Stimulated activated naive CD8-positive, alpha-beta T cell treated with anti-CD3 and anti-CD28 coated beads, Interleukin-15, amount 100 ng/mL, for 72 hours (primary cell): ENCODE results near the gene EDRF1.

Experiments used
- ATAC-seq: fragments of 150-1000 bp; cut with Tn5 transposase; 2 replicates; pipeline ENCODE4 v1.10.0; 2021; ENCODE audit warnings: mild to moderate bottlenecking, moderate library complexity
- DNase-seq, 2 donors: peaks; one replicate each; pipeline ENCODE4 v3.0.0; 2021 to 2022
- H3K27ac Mint-ChIP-seq, 2 donors: one replicate each; pipeline ENCODE4 v1.8.0; 2022; ENCODE audit warnings: mild to moderate bottlenecking in 2 of 2, mixed read lengths in 2 of 2, moderate library complexity in 2 of 2
- H3K27me3 Mint-ChIP-seq: one replicate; pipeline ENCODE4 v1.8.0; 2022; ENCODE audit warnings: mixed read lengths
- H3K4me1 Mint-ChIP-seq: one replicate; pipeline ENCODE4 v1.8.0; 2022; ENCODE audit warnings: mild to moderate bottlenecking, mixed read lengths
- H3K4me3 Mint-ChIP-seq, 2 donors: one replicate each; pipeline ENCODE4 v1.8.0; 2022; ENCODE audit warnings: mild to moderate bottlenecking in 2 of 2, mixed read lengths in 2 of 2, moderate library complexity in 1 of 2
- H3K9me3 Mint-ChIP-seq, 2 donors: one replicate each; pipeline ENCODE4 v1.8.0; 2022; ENCODE audit warnings: mixed read lengths in 2 of 2

The EDRF1 gene

DNA sequence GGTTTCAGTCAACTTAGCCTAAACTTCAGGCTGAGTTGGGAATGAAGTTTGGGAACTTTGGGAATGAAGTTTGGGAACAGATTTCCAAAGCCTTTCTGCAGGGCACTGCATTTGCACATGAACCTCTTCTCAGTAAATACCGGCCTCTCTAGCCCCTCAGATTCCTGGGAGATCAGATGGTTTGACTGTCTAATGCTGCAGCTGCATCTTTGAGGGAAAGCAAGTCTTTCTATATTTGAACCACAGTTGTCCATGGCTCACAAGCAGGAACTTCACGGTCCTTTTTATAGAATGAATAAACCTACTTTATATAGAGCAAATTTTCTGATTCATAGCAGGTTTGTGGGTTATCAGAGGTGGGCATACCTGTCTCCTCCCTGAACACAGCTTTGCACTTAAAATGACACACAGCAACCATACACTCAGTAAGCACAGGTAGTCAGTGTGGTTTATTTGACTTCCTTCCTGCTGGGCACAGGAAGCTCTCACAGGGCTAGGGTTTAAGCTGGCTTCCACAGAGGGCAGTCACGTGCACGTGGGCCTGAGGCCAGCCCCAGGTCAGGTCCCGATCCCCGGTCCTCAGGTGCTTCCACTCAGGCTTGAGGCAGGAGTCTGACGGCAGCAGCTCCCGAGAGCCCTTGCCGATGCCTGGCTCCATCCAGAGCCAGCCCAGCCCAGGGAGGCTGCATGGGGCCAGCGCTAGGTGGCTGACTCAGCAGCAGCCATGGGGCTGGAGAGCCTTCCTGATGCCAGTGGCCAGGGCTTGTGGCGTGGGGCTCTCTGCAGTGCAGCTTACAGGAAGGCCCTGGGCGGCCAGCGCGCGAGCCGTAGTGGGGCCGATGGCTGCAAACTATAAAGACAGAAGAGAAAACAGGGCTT is 68.9 kb downstream of the EDRF1 start:
- peaks cover 30% of the 10 kb centered on the region for H3K4me1 Mint-ChIP-seq
- H3K4me3 Mint-ChIP-seq: peak overlapping the region in 1 of 2 donors; percentile 32
- H3K27me3 Mint-ChIP-seq: no peaks in the 10 kb centered on the region
- H3K27ac Mint-ChIP-seq: peak overlapping the region; percentile 54 to 88
- no peaks in the 10 kb centered on the region for H3K9me3 Mint-ChIP-seq
- ATAC-seq (peak; percentile 82), DNase-seq (no peak)

DNA sequence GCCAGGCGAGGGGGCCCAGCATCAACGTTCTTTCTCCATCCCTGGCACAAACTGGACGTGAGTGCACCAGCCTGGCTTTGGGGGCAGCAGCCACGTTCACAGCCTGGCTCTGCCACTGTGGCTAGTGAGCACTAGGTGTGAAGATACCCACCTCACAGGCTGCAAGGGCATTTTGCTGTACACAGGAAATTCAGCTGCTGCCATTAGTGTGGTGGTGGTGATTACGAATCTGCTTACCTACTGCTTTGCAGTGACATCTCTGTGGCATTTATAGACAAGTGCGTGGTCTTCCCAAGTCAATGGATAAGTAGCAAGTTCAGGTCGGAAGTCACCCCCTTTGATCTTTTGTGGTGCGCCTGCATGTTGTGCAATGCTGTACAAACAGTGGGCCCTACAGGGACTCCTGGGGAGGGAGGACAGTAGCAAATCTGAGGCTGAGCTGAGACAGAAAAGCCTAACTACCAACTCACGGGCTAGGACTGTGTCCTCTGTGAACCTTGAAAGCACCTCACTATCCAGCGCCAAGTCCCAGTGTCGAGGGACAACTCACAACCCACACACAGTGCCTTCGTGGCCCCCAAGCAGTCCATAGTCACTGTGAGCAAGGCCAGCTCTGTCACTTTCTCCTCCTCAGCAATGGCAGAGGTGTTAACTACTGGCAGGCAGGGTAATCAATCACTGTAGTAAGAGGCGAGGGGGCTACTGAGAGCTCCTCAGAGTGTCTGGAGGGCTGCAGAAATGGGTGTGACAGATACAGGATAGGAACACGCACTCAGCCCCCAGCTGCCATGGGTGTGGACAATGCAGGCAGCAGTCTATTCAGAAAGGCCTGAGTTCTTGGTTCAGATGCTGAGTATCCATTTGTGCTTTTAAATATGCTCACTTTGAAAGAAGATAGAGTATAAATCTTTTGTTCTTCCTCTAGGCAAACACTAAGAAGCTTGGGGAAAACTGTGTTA is 73.1 kb downstream of the EDRF1 start:
- Mint-ChIP-seq H3K4me3 (no peak overlapping the region), H3K27me3 (no peaks in the 10 kb centered on the region), H3K27ac (no peak overlapping the region), H3K4me1 (peaks cover 17% of the 10 kb centered on the region), H3K9me3 (no peaks in the 10 kb centered on the region)
- no peak for ATAC-seq
- no peak for DNase-seq

DNA sequence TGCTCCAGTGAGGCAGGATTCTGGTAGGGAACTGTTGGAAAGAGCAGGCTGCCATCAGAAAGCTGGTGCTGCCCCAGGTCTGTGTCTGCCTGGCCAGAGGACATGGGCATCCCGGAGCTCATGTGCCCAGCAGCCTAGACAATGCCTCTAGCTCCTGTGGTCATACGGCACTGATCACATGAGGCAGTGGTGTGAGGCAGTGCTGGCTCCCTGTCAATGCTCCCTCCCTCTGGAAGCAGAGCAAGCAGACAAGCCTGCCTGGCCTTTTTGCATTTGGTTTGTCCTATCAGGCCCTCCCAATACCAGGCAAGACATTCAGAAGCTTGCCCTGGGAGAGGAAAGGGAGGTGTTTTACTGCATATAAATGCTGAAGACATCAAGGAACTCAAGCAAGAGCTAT is 75.6 kb downstream of the EDRF1 start:
- no peak overlapping the region for H3K27ac Mint-ChIP-seq
- no peak for ATAC-seq

DNA sequence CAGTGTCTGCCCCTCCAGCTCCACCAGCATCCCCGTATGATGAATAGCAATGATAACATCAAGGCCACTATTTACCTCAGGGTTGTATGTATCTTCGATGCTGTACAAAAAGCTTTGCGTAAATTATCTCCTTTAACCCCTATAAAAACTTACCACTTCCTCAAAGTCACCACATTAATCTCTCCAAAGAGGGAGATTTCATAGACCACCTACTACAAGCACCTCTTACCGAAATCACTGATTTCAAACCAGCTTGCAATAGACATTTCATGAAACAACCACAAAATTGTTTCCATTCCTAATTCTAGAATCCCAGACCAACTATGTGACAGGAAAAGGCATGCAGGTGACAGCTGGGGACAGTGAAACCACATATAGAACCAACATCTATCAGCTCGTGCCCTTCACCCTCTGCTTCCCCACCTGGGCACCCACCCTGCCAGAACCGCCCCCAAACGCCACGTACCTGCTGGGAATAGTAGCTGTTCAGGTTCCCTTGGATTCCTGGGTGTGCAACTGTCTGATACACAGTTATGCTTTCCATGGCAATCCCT is 76.2 kb downstream of the EDRF1 start:
- DNase-seq: no peak
- ATAC-seq: no peak
- H3K27ac Mint-ChIP-seq: peak overlapping the region in 1 of 2 donors; percentile 65
- H3K9me3 Mint-ChIP-seq: no peaks in the 10 kb centered on the region
- no peak overlapping the region for H3K4me3 Mint-ChIP-seq
- no peaks in the 10 kb centered on the region for H3K27me3 Mint-ChIP-seq
- H3K4me1 Mint-ChIP-seq: no peaks in the 10 kb centered on the region

More for the DNA sequence above, 75.6 kb downstream of the EDRF1 start:
- no peak for DNase-seq
- Mint-ChIP-seq H3K27me3 (no peaks in the 10 kb centered on the region), H3K4me3 (no peak overlapping the region), H3K9me3 (no peaks in the 10 kb centered on the region), H3K4me1 (no peaks in the 10 kb centered on the region)

DNA sequence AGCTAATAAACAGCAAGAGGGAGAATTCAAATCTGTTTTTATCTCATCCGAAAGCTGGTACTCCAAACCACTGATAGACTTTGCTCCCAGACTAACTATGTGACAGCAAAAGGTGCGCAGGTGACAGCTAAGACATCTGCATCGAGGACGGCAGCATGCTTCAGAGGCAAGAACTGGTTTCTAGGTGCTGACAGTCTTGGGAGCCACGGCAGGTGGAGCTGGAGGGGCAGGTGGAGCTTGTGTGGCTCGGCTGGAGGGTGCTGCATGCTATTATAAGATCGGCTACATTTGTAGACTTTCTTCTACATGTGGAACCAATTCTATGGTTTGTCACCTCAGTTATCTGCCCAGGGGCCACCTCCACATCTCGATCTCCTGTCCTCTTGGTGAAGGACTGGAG is 77.9 kb downstream of the EDRF1 start:
- H3K9me3 Mint-ChIP-seq: no peaks in the 10 kb centered on the region
- no peaks in the 10 kb centered on the region for H3K27me3 Mint-ChIP-seq
- H3K4me3 Mint-ChIP-seq: no peak overlapping the region
- no peak overlapping the region for H3K27ac Mint-ChIP-seq
- ATAC-seq (no peak), DNase-seq (no peak)
- H3K4me1 Mint-ChIP-seq: no peaks in the 10 kb centered on the region

DNA sequence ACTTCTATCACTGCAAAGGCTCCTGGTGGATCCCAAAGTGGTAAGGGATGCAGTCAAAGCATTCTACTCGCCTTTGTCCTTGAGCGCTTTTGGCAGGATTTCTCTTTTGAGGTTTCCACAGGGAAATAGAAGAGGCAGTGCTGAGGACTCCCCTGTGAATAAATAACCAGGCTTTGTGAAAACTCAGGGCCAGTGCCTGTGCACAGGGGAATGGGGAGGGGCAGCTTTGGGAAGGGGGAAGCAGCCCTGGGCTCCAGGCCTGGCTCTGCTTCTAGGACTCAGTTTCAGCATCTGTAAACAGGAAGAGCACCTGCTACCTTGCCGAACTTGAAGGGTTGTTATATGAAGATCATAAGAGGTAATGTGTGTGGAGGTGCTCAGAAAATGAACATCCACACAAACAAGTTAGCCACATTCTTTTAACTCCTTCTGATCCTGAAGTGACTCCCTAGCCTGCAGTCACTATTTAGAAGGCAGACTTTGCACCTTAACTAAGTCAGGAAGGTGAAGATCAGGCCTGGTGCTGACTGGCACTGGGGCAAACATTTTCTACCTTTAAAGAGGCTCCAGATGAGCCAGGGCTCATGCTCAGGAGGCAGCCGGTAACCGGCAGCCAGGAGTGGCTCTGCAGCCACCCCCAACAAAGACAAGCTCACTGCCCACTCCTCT is 78.6 kb downstream of the EDRF1 start:
- Mint-ChIP-seq H3K27ac (peak overlapping the region in 1 of 2 donors; percentile 71), H3K27me3 (no peaks in the 10 kb centered on the region), H3K4me3 (no peak overlapping the region), H3K4me1 (peaks cover 6% of the 10 kb centered on the region), H3K9me3 (no peaks in the 10 kb centered on the region)
- ATAC-seq (no peak), DNase-seq (no peak)

DNA sequence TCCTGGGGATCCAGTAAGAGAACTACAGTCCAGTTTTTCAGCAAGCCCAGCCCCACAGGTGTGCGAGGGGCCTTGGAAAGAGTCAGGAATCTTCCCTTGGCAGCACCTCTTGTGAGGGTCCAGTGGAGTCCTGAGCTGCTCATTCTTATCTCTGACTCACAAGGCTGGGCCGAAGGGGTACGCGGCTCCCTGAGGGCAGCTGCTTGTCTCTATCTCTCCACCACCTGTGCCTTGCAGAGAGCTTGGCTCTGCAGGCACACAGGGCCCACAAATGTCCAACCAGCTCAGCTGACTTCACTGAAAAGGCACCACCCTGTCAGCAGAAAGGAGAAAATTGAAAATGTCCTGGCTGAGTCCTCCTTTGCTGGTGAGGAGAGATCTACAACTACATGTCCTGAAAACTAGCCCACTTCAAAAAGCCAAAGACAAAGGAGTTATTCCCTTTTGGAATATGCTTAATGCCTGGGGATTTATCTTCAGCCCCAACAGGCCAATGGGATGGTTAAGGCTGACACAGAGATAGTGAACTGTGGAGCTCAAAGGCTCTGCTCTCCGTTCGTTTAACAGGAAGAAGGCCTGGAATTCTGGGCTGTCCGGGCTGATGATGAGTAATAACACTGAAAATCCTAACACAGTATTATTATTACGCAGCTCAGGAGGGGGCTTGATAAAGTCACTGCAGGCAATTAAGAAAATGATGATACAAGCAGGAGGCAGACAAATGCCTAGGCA is 80.1 kb downstream of the EDRF1 start:
- Mint-ChIP-seq H3K27me3 (no peaks in the 10 kb centered on the region), H3K27ac (no peak overlapping the region), H3K4me1 (peaks cover 6% of the 10 kb centered on the region), H3K9me3 (no peaks in the 10 kb centered on the region), H3K4me3 (no peak overlapping the region)
- ATAC-seq (no peak), DNase-seq (no peak)

DNA sequence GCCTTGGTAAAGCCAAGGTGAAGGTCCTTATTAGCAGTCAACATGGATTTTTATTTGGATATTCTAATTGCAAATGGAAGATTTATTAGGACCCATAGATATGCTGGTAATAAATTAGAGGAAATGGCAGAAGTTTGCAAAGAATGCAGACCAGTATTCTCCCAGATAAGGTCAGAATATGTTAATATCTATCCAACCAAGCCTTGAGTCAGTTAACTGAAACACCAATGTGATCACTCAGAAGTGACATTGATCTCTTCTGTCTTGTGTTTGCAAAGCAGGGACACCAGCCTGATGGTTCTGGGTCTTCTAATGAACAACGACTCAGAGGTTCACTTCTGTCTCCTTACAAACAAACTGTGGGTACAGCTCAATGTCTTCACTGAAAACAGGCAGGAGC is 82.1 kb downstream of the EDRF1 start:
- no peak for ATAC-seq
- Mint-ChIP-seq H3K27ac (no peak overlapping the region), H3K27me3 (no peaks in the 10 kb centered on the region), H3K4me1 (peaks cover 6% of the 10 kb centered on the region), H3K4me3 (no peak overlapping the region), H3K9me3 (no peaks in the 10 kb centered on the region)
- DNase-seq: no peak

DNA sequence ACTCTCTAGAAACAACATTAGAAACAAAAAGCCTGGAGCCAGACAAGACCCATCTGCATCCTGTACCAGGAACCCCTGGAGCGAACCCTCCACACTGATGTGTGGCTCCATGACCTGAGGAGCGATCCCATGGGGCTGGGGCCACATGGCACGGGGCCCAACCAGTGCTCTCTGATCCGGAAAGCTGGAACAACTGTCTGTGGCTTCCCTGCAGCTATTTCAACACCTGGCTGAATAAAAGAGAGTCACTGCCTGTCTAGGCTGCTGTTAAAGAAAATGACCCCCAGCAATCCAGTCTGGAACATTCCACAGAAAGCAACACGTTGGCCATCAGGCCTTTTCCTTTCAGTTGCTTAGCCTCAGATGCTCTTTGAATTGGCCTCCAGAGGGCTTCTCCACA is 82.6 kb downstream of the EDRF1 start:
- no peak overlapping the region for H3K4me3 Mint-ChIP-seq
- no peaks in the 10 kb centered on the region for H3K9me3 Mint-ChIP-seq
- peaks cover 6% of the 10 kb centered on the region for H3K4me1 Mint-ChIP-seq
- DNase-seq (no peak), ATAC-seq (no peak)
- peak overlapping the region in 1 of 2 donors; percentile 12 for H3K27ac Mint-ChIP-seq
- no peaks in the 10 kb centered on the region for H3K27me3 Mint-ChIP-seq

DNA sequence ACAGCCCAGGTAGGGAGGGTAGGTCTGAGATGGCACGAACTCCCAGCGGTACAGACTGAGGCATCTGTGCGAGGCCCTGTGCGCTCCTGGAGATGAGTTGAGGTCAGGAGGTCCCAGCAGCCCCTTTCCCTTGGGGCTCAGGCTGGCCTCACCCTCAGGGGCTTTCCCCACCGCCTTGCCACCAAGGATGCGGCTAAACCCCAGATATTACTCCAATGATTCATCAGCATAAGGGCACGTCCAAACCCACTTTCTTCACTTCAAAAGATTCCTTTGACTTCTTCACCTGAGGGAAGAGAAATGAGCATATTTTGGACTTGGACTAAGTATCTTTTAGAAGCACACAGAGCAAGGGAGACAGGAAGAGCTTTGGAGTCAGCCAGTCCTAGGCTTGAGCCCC is 83.2 kb downstream of the EDRF1 start:
- Mint-ChIP-seq H3K4me3 (no peak overlapping the region), H3K4me1 (peaks cover 6% of the 10 kb centered on the region), H3K27me3 (no peaks in the 10 kb centered on the region), H3K9me3 (no peaks in the 10 kb centered on the region), H3K27ac (no peak overlapping the region)
- ATAC-seq (no peak), DNase-seq (no peak)

DNA sequence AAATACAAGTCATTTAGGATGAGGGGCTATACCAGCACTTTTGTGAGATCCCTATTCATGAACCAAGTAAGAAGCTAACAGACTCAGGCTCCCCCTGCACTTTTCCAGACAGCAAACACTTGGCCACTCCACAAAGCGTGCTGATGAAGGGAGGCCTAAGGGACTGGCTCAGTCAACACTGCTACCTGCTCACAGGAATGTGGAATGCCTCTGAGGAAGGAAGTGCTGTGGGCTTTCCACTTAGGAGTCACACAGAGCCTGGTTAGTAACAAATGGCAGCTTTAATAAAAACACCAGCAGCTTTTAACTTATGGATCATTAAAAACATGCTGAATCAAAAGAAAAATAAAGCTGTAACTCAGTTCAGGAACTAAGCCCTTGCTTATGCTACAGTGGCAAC is 88.5 kb downstream of the EDRF1 start:
- Mint-ChIP-seq H3K4me3 (no peak overlapping the region), H3K27me3 (no peaks in the 10 kb centered on the region), H3K9me3 (no peaks in the 10 kb centered on the region), H3K4me1 (peaks cover 1% of the 10 kb centered on the region), H3K27ac (no peak overlapping the region)
- no peak for ATAC-seq
- no peak for DNase-seq

DNA sequence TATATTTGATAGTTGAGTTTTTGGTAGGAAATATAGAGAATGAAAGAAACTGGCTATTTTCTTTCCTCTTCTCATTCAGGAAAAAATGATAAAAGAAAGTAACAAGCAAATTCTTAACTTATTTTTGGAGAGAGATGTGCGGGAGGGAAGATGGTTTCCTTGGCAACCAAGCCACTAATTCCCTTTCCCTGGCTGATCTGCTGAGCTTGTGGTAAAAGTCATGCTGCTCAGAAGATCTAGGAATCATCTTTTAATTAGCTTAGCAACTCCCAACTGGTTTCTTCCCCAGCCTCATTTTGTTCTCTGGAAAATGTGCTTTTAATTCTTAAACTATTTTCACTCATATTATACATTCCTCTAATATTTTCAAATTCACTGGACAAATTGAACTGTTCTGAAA is 91.7 kb downstream of the EDRF1 start:
- no peak overlapping the region for H3K27ac Mint-ChIP-seq
- H3K4me3 Mint-ChIP-seq: no peak overlapping the region
- ATAC-seq: no peak
- H3K4me1 Mint-ChIP-seq: no peaks in the 10 kb centered on the region
- H3K9me3 Mint-ChIP-seq: no peaks in the 10 kb centered on the region
- no peaks in the 10 kb centered on the region for H3K27me3 Mint-ChIP-seq
- DNase-seq: no peak

DNA sequence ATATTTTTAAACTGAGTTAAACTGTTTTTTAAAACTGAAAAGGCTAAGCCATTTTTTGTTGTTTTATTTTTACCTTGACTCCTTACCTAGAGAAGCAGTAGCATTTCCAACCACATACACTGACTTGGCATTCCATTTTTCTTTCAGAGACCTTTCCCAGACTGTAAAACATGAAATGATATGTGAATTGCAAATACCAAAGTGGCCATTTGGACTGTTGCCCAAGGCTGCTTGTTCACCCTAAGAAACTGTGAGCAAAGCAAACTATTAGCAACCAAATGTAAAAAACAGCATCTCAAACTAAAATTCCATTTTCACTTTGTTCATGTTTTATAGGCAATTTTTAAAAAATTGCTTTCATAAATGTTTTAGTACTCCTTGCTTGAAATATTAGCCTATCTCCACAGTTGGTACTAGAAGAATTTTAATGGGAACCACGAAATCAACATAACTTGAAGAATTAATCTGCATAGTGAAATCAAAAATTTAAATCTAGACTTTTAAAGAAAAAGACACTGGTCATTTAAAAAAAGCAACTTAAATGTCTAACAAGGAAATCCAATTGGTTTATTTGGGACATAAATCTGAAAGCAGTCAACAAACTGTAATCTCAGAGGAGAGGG is 92.7 kb downstream of the EDRF1 start:
- H3K27me3 Mint-ChIP-seq: no peaks in the 10 kb centered on the region
- no peaks in the 10 kb centered on the region for H3K9me3 Mint-ChIP-seq
- H3K4me1 Mint-ChIP-seq: no peaks in the 10 kb centered on the region
- H3K27ac Mint-ChIP-seq: no peak overlapping the region
- ATAC-seq (no peak), DNase-seq (no peak)
- no peak overlapping the region for H3K4me3 Mint-ChIP-seq
